Upper lobe of left lung (tissue), 6 donors: Measurements from ENCODE around the gene PDE4D. TPM values are rescaled to one million over a fixed set of nuclear protein-coding genes. Genes with fewer than 3 reads are reported as not detected.

Experiments
- ATAC-seq, 2 donors: fragments of 200-7000 bp; cut with Tn5 transposase; one replicate each; pipeline ENCODE4 v1.9.1; 2022; ENCODE audit warnings: mild to moderate bottlenecking in 2 of 2, moderate library complexity in 2 of 2; ENCODE audit not compliant: low FRiP score in 2 of 2
- DNase-seq, 2 donors: peaks; one replicate each; pipeline ENCODE4 v3.0.0-alpha.2; 2019 to 2020
- H3K27ac ChIP-seq, 4 donors: fragments of 200-600 bp; sonication (generic); one replicate each; pipeline ENCODE4 v1.5.1; 2016 to 2019
- H3K27me3 ChIP-seq, 4 donors: fragments of 200-600 bp; sonication (generic); one replicate each; pipeline ENCODE4 v1.5.1; 2017 to 2019
- H3K36me3 ChIP-seq, 4 donors: fragments of 200-600 bp; sonication (generic); one replicate each; pipeline ENCODE4 v1.5.1; 2016 to 2019
- H3K4me1 ChIP-seq, 4 donors: fragments of 200-600 bp; sonication (generic); one replicate each; pipeline ENCODE4 v1.5.1; 2018 to 2019
- H3K4me3 ChIP-seq, 4 donors: fragments of 200-600 bp; sonication (generic); one replicate each; pipeline ENCODE4 v1.5.1; 2017 to 2019; ENCODE audit warnings: mild to moderate bottlenecking in 2 of 4, moderate library complexity in 1 of 4
- H3K9me3 ChIP-seq, 4 donors: fragments of 200-600 bp; sonication (generic); one replicate each; pipeline ENCODE4 v1.5.1; 2018 to 2019
- CTCF ChIP-seq, 6 experiments: fragments of 450-650 bp in 4 of 6; fragments of 200-600 bp in 2 of 6; sonication (generic) in 2 of 6; IDR thresholded peaks; one replicate each; pipeline ENCODE4 v1.5.1; 2016 to 2019; ENCODE audit warnings: antibody characterized with exemption in 6 of 6
- EP300 ChIP-seq, 4 donors: sonication (generic); formaldehyde crosslinking; IDR thresholded peaks; one replicate each; pipeline ENCODE4 v1.5.1; 2017; ENCODE audit warnings: antibody characterized with exemption in 4 of 4, control low read depth in 2 of 4
- POLR2A ChIP-seq, 4 donors: fragments of 450-650 bp; IDR thresholded peaks; one replicate each; pipeline ENCODE4 v1.5.1; 2016 to 2017; ENCODE audit warnings: antibody characterized with exemption in 4 of 4, mild to moderate bottlenecking in 2 of 4
- POLR2AphosphoS5 ChIP-seq, 2 donors: sonication (generic); formaldehyde crosslinking; IDR thresholded peaks; one replicate each; pipeline ENCODE4 v1.5.1; 2017; ENCODE audit warnings: antibody characterized with exemption in 2 of 2
- WGBS, 2 donors: methylation state at CpG; one replicate each; pipeline ENCODE4 v1.1.5; 2017 to 2018; 5-methylcytosine and 5-hydroxymethylcytosine counted together
- total RNA-seq, 6 donors: library from RNA; depleted of rRNA in 4 of 6; stranded (reverse); fragments of >200 nt in 4 of 6; gene quantifications; one replicate each; pipeline versions ENCODE4 v1.1.0 to v1.2.1, GENCODE V29; 2016 to 2021
- donor health status: DM: no; HTN: no; CAD: no; lungs with moderate emphysema.
- donor health status: DM: no; HTN: yes; CAD: no; lungs with severe emphysema.

Gene PDE4D
- total RNA-seq, 6 donors from 2014 or later, result 50.4 to 188 (median 84.0) TPM

- Histone ChIP-seq H3K4me1 (peaks cover 2 to 6% (median 5%) of the 10 kb centered on the region in 4 donors), H3K4me3 (peak overlapping the region in 1 of 4 donors; percentile 33), H3K36me3 (no peaks in the 10 kb centered on the region), H3K27me3 (no peaks in the 10 kb centered on the region), H3K27ac (no peak overlapping the region), H3K9me3 (no peaks in the 10 kb centered on the region)
- WGBS, 2 donors, result 44 to 47% methylated on average over 4 of the region's 4 CpGs
- no peak for TF ChIP-seq POLR2A (IDR thresholded peaks at IDR 0.05)
- TF ChIP-seq POLR2AphosphoS5 (IDR thresholded peaks at IDR 0.05), result no peak
- TF ChIP-seq EP300 (IDR thresholded peaks at IDR 0.05), result no peak
- no peak for TF ChIP-seq CTCF (IDR thresholded peaks at IDR 0.05)
- ATAC-seq, result peak in 1 of 2 donors; percentile 45
- no peak for DNase-seq
Measured at GRCh38 chr5:59187857-59188256, 705.7 kb downstream of the PDE4D start.

- WGBS, 2 donors, result 67 to 77% methylated on average over 8 of the region's 8 CpGs
- Histone ChIP-seq H3K4me1 (peaks cover 2 to 6% (median 5%) of the 10 kb centered on the region in 4 donors), H3K27ac (no peak overlapping the region), H3K4me3 (no peak overlapping the region), H3K36me3 (no peaks in the 10 kb centered on the region), H3K9me3 (no peaks in the 10 kb centered on the region), H3K27me3 (no peaks in the 10 kb centered on the region)
- no peak for DNase-seq
- ATAC-seq, result no peak
- TF ChIP-seq CTCF (IDR thresholded peaks at IDR 0.05) (no peak), POLR2AphosphoS5 (IDR thresholded peaks at IDR 0.05) (no peak), EP300 (IDR thresholded peaks at IDR 0.05) (no peak), POLR2A (IDR thresholded peaks at IDR 0.05) (no peak)
Measured at GRCh38 chr5:59186623-59187022, 706.9 kb downstream of the PDE4D start.

- H3K36me3 ChIP-seq, result no peaks in the 10 kb centered on the region
- no peak for ATAC-seq
- peaks cover 2 to 6% (median 5%) of the 10 kb centered on the region in 4 donors for H3K4me1 ChIP-seq
- no peaks in the 10 kb centered on the region for H3K9me3 ChIP-seq
- no peak overlapping the region for H3K4me3 ChIP-seq
- 87 to 94% methylated on average over 5 of the region's 5 CpGs for WGBS, 2 donors
- H3K27me3 ChIP-seq, result no peaks in the 10 kb centered on the region
- no peak overlapping the region for H3K27ac ChIP-seq
- TF ChIP-seq POLR2AphosphoS5 (IDR thresholded peaks at IDR 0.05) (no peak), POLR2A (IDR thresholded peaks at IDR 0.05) (no peak), EP300 (IDR thresholded peaks at IDR 0.05) (no peak), CTCF (IDR thresholded peaks at IDR 0.05) (no peak)
- DNase-seq, result no peak
Measured at GRCh38 chr5:59185757-59186385, 707.7 kb downstream of the PDE4D start.

GRCh38 chr5:59184769-59185168 is 708.8 kb downstream of the PDE4D start:
- peaks cover 0 to 3% (median 0%) of the 10 kb centered on the region in 4 donors for H3K36me3 ChIP-seq
- H3K27me3 ChIP-seq, result no peaks in the 10 kb centered on the region
- TF ChIP-seq EP300 (IDR thresholded peaks at IDR 0.05), result no peak
- no peak for TF ChIP-seq POLR2AphosphoS5 (IDR thresholded peaks at IDR 0.05)
- 78 to 84% methylated on average over 6 of the region's 6 CpGs for WGBS, 2 donors
- no peaks in the 10 kb centered on the region for H3K9me3 ChIP-seq
- no peak overlapping the region for H3K27ac ChIP-seq
- DNase-seq (no peak), ATAC-seq (no peak)
- peaks cover 2 to 6% (median 5%) of the 10 kb centered on the region in 4 donors for H3K4me1 ChIP-seq
- no peak overlapping the region for H3K4me3 ChIP-seq

- Histone ChIP-seq H3K9me3 (no peaks in the 10 kb centered on the region), H3K27me3 (no peaks in the 10 kb centered on the region), H3K4me1 (no peaks in the 10 kb centered on the region), H3K27ac (no peak overlapping the region), H3K4me3 (no peak overlapping the region), H3K36me3 (peaks cover 0 to 3% (median 0%) of the 10 kb centered on the region in 4 donors)
- no peak for TF ChIP-seq EP300 (IDR thresholded peaks at IDR 0.05)
- TF ChIP-seq POLR2AphosphoS5 (IDR thresholded peaks at IDR 0.05), result no peak
- TF ChIP-seq POLR2A (IDR thresholded peaks at IDR 0.05), result no peak
- ATAC-seq (no peak), DNase-seq (no peak)
- 90 to 92% methylated on average over 3 of the region's 3 CpGs for WGBS, 2 donors
Measured at GRCh38 chr5:59182760-59183159, 710.8 kb downstream of the PDE4D start.

- Histone ChIP-seq H3K4me1 (no peaks in the 10 kb centered on the region), H3K9me3 (no peaks in the 10 kb centered on the region), H3K36me3 (peaks cover 0 to 3% (median 0%) of the 10 kb centered on the region in 4 donors), H3K27ac (no peak overlapping the region), H3K27me3 (no peaks in the 10 kb centered on the region), H3K4me3 (no peak overlapping the region)
- TF ChIP-seq EP300 (IDR thresholded peaks at IDR 0.05) (no peak), POLR2A (IDR thresholded peaks at IDR 0.05) (no peak), POLR2AphosphoS5 (IDR thresholded peaks at IDR 0.05) (no peak), CTCF (IDR thresholded peaks at IDR 0.05) (no peak)
- 93 to 99% methylated on average over 2 of the region's 2 CpGs for whole genome bisulfite sequencing, 2 donors
- DNase-seq (no peak), ATAC-seq (no peak)
Measured at GRCh38 chr5:59180515-59180914, 713.0 kb downstream of the PDE4D start.
